Measurements from ENCODE around the gene TMEM203. TPM values are rescaled to one million over a fixed set of nuclear protein-coding genes. Genes with fewer than 3 reads are reported as not detected.

TMEM203 gene
- total RNA-seq, 4 donors from 2014 or later, result 19.9 to 29.7 (median 22.7) TPM

GRCh38 chr9:137190315-137190856 is 15.1 kb downstream of the TMEM203 start:
- no peak for TF ChIP-seq CTCF (IDR thresholded peaks at IDR 0.05; ENCODE audit: low read depth)

- no peak for TF ChIP-seq CTCF (IDR thresholded peaks at IDR 0.05; ENCODE audit: low read depth)
Measured at GRCh38 chr9:137189297-137190295, 15.9 kb downstream of the TMEM203 start.

GRCh38 chr9:137188490-137189296 is 16.8 kb downstream of the TMEM203 start, which contains the start of the genes ANAPC2 and SSNA1:
TSS of gene ANAPC2 (minus strand) at chr9:137188560. CDS start at chr9:137188532, 28 bp downstream.
TSS of gene SSNA1 (plus strand) at chr9:137188676. CDS start at chr9:137188727, 51 bp downstream.
- TF ChIP-seq CTCF (IDR thresholded peaks at IDR 0.05; ENCODE audit: low read depth), result no peak

- no peak for TF ChIP-seq CTCF (IDR thresholded peaks at IDR 0.05; ENCODE audit: low read depth)
Measured at GRCh38 chr9:137188086-137188489, 17.4 kb downstream of the TMEM203 start.

- TF ChIP-seq CTCF (IDR thresholded peaks at IDR 0.05; ENCODE audit: low read depth), result no peak
Measured at GRCh38 chr9:137187386-137187785, 18.1 kb downstream of the TMEM203 start.

GRCh38 chr9:137186385-137186784 is 19.1 kb downstream of the TMEM203 start:
- TF ChIP-seq CTCF (IDR thresholded peaks at IDR 0.05; ENCODE audit: low read depth), result no peak
